Bronchial epithelial cell (primary cell): ENCODE results near the gene PRMT1. TPM values are rescaled to one million over a fixed set of nuclear protein-coding genes. Genes with fewer than 3 reads are reported as not detected.
"Not testable (repeated sequence)": the region's sequence is repeated elsewhere in the genome, so short reads cannot be mapped to it uniquely, and the experiment has no call there.

Experiments used
- DNase-seq: peaks from one replicate; pipeline ENCODE4 v3.0.0-alpha.2; 2010; ENCODE audit warnings: low read depth
- FAIRE-seq: peaks from 2 replicates; lab custom pipeline; 2011; peaks lifted over from hg19 to GRCh38; lab: Jason Lieb, UNC
- H3K27me3 ChIP-seq: 2 replicates; pipeline ENCODE4 v1.5.1; 2011; ENCODE audit warnings: low read length; ENCODE audit not compliant: control insufficient read depth, insufficient read depth
- H3K36me3 ChIP-seq: 2 replicates; pipeline ENCODE4 v1.5.1; 2011; ENCODE audit warnings: low read length; ENCODE audit not compliant: control insufficient read depth, insufficient read depth
- H3K4me3 ChIP-seq: 2 replicates; pipeline ENCODE4 v1.5.1; 2011; ENCODE audit warnings: mild to moderate bottlenecking, low read depth, low read length, control low read depth
- total RNA-seq: library from RNA; depleted of rRNA; stranded (reverse); fragments of >200 nt; gene quantifications from 2 replicates; pipeline ENCODE4 v1.2.1, GENCODE V29; 2014
- TF ChIP-seq, protein P1 (sequence below): IDR thresholded peaks from 2 replicates; pipeline ENCODE4 v1.5.1; 2011; ENCODE audit warnings: mild to moderate bottlenecking, moderate library complexity, low read length, control low read depth, inconsistent platforms; ENCODE audit not compliant: insufficient read depth, severe bottlenecking

Gene PRMT1
- total RNA-seq, 1 donor from 2014 or later, result 543 TPM

DNA sequence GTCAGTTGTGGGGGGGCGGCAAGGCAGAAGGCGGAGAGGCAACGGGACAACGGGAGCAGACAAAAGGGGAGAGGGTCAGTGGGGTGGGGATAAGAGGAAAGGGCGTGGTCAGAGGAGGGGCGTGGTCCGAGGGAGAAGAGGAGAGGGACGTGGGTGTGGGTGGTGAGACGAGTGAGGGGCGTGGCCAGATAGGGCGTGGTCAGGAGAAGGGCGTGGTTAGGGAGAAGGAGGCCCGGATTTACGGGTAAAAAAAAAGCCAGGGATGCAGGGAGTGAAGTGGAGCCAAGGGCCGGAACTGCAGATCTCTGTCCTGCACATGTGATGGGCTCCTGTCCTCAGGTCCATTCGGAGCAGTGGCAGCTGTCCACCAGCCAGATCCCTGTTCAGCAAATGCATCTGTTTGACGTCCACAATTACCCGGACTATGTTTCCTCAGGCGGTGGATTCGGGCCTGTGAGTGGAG lies 35.4 kb downstream of the PRMT1 start:
- FAIRE-seq (no peak), DNase-seq (peak; percentile 3)
- TF ChIP-seq, protein P1, sequence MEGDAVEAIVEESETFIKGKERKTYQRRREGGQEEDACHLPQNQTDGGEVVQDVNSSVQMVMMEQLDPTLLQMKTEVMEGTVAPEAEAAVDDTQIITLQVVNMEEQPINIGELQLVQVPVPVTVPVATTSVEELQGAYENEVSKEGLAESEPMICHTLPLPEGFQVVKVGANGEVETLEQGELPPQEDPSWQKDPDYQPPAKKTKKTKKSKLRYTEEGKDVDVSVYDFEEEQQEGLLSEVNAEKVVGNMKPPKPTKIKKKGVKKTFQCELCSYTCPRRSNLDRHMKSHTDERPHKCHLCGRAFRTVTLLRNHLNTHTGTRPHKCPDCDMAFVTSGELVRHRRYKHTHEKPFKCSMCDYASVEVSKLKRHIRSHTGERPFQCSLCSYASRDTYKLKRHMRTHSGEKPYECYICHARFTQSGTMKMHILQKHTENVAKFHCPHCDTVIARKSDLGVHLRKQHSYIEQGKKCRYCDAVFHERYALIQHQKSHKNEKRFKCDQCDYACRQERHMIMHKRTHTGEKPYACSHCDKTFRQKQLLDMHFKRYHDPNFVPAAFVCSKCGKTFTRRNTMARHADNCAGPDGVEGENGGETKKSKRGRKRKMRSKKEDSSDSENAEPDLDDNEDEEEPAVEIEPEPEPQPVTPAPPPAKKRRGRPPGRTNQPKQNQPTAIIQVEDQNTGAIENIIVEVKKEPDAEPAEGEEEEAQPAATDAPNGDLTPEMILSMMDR, result no peak
- Histone ChIP-seq H3K27me3 (no peaks in the 10 kb centered on the region), H3K4me3 (no peak overlapping the region), H3K36me3 (no peaks in the 10 kb centered on the region)

DNA sequence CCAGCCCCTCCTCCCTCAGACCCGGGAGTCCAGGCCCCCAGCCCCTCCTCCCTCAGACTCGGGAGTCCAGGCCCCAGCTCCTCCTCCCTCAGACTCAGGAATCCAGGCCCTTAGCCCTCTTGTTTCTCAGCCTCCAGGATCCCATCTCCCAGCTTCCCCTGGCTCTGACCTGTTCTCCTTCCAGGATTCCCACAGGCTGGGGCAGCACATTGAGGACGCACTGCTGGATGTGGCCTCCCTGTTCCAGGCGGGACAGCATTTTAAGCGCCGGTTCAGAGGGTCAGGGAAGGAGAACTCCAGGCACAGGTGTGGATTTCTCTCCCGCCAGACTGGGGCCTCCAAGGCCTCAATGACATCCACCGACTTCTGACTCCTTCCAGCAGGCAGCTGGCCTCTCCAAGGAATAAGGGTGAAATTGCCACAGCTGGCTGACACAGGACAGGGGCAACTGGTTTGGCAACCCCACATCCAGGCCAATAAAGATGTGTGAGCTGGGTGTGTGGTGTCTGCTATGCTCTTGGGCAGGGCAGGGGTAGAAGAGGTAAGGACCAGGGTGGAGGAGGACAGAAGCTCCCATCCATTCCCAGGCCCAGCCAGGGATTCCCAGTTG lies 36.3 kb downstream of the PRMT1 start:
- Histone ChIP-seq H3K27me3 (no peaks in the 10 kb centered on the region), H3K36me3 (no peaks in the 10 kb centered on the region), H3K4me3 (no peak overlapping the region)
- DNase-seq, result peak; percentile 7
- TF ChIP-seq, protein P1, result no peak
- no peak for FAIRE-seq

DNA sequence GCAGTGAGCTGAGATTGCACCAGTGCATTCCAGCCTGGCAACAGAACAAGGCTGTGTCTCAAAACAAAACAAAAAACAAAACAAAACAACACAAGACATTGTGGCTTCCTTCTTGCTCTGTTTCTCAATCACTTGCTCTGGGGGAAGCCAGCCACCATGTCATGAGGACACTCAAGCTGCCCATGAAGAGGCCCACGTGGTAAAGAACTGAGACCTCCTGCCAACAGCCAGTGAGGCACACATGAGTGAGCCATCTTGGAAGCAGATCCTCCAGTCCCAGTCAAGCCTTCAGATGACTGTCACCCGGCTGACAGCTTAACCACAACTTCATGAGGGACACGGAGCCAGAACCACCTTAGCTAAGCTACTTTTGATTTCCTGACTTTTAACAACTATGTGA lies 39.1 kb downstream of the PRMT1 start:
- Histone ChIP-seq H3K27me3 (no peaks in the 10 kb centered on the region), H3K4me3 (no peak overlapping the region), H3K36me3 (no peaks in the 10 kb centered on the region)
- FAIRE-seq, result no peak
- no peak for DNase-seq
- TF ChIP-seq, protein P1, result no peak

DNA sequence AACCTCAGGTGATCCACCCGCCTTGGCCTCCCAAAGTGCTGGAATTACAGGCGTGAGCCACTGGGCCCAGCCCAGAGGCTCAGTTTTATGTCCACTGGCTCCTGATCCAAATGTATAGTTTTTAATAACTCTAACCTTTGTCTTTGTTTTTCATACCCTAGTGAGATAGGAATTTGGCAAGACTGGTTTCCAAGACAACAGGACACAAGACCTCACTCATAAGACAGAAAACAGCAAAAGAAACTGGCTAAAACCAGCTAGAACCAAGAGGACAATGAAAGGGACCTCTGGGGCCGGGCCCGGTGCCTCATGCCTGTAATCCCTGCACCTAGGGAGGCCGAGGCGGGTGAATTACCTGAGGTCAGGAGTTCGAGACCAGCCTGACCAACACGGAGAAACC lies 41.4 kb downstream of the PRMT1 start:
- no peak overlapping the region for H3K4me3 ChIP-seq
- no peak for FAIRE-seq
- DNase-seq, result no peak
- TF ChIP-seq, protein P1, result no peak
- no peaks in the 10 kb centered on the region for H3K36me3 ChIP-seq
- no peaks in the 10 kb centered on the region for H3K27me3 ChIP-seq

DNA sequence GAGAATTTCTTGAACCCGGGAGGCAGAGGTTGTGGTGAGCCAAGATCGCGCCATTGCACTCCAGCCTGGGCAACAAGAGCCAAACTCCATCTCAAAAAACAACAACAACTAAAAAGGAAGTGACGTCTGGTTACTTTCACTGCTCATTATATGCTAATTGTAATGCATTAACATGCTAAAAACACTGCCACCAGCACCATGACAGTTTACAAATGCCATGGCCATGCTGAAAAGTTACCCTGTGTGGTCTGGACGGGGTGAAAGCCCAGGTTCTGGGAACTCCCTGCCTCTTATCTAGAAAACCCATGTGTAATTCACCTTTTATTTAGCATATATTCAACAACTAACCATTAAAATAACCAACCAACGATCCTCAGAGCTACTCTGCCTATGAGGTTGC lies 41.9 kb downstream of the PRMT1 start:
- TF ChIP-seq, protein P1, result no peak
- DNase-seq (no peak), FAIRE-seq (no peak)
- Histone ChIP-seq H3K27me3 (no peaks in the 10 kb centered on the region), H3K36me3 (no peaks in the 10 kb centered on the region), H3K4me3 (no peak overlapping the region)

DNA sequence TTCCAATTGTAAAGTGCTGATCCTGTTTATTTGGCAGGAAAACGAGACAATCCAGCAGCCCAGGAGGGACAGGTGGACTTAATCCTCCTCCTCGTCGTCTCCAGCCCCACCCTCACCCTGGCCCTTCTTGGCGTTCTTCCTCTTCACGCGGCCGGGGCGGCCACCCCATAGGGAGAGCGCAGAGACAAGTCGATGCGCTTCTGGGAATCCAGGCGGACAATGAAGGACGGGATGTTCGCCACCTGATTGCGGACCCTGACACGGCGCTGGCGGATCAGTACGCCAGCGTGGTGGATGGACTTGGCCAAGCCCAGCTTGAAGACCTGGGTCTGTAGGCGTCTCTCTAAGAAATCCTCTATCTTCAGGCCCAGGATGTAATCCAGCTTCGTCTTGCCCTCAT lies 42.3 kb downstream of the PRMT1 start:
- H3K4me3 ChIP-seq, DNase-seq, H3K36me3 ChIP-seq, H3K27me3 ChIP-seq, FAIRE-seq: not testable (repeated sequence)
